T-helper 2 cell treated with Interferon-gamma antibody and Interleukin-4, amounts not matched to agents 5 μg/mL and 100 μg/mL, for 36 hours (primary cell): ENCODE measurements around the gene TOMM22.

ENCODE experiments used
- DNase-seq: peaks from one replicate; pipeline ENCODE4 v3.0.0; 2021; ENCODE audit warnings: low spot score
- H3K27ac Mint-ChIP-seq: one replicate; pipeline ENCODE4 v1.8.0; 2021; ENCODE audit warnings: mild to moderate bottlenecking, mixed read lengths
- H3K27me3 Mint-ChIP-seq: one replicate; pipeline ENCODE4 v1.8.0; 2021; ENCODE audit warnings: low read depth, mixed read lengths
- H3K36me3 Mint-ChIP-seq: one replicate; pipeline ENCODE4 v1.8.0; 2021; ENCODE audit warnings: low read depth, mixed read lengths
- H3K4me1 Mint-ChIP-seq: one replicate; pipeline ENCODE4 v1.8.0; 2021; ENCODE audit warnings: low read depth, mixed read lengths
- H3K4me3 Mint-ChIP-seq: one replicate; pipeline ENCODE4 v1.8.0; 2022; ENCODE audit warnings: mild to moderate bottlenecking, moderate library complexity, mixed read lengths
- H3K9me3 Mint-ChIP-seq: one replicate; pipeline ENCODE4 v1.8.0; 2021; ENCODE audit warnings: mixed read lengths

The TOMM22 gene

GRCh38 chr22:38727530-38728451 lies 46.0 kb downstream of the TOMM22 start:
- no peak overlapping the region for H3K4me3 Mint-ChIP-seq
- no peaks in the 10 kb centered on the region for H3K9me3 Mint-ChIP-seq

GRCh38 chr22:38728871-38729796 lies 47.4 kb downstream of the TOMM22 start:
- H3K9me3 Mint-ChIP-seq = no peaks in the 10 kb centered on the region
- no peak for DNase-seq
- H3K36me3 Mint-ChIP-seq = peaks cover 64% of the 10 kb centered on the region
- H3K27ac Mint-ChIP-seq = peak overlapping the region; percentile 15
- H3K27me3 Mint-ChIP-seq = no peaks in the 10 kb centered on the region
- H3K4me3 Mint-ChIP-seq = no peak overlapping the region
- peaks cover 8% of the 10 kb centered on the region for H3K4me1 Mint-ChIP-seq

More at GRCh38 chr22:38727530-38728451, 46.0 kb downstream of the TOMM22 start:
- H3K36me3 Mint-ChIP-seq = peaks cover 61% of the 10 kb centered on the region
- no peaks in the 10 kb centered on the region for H3K4me1 Mint-ChIP-seq
- H3K27me3 Mint-ChIP-seq = no peaks in the 10 kb centered on the region
- no peak for DNase-seq
- no peak overlapping the region for H3K27ac Mint-ChIP-seq

- H3K36me3 Mint-ChIP-seq = peaks cover 63% of the 10 kb centered on the region
- DNase-seq = no peak
- H3K27me3 Mint-ChIP-seq = no peaks in the 10 kb centered on the region
- peak overlapping the region; percentile 50 for H3K27ac Mint-ChIP-seq
- no peaks in the 10 kb centered on the region for H3K9me3 Mint-ChIP-seq
- no peak overlapping the region for H3K4me3 Mint-ChIP-seq
- peaks cover 13% of the 10 kb centered on the region for H3K4me1 Mint-ChIP-seq
Observed at GRCh38 chr22:38729946-38730345, 48.2 kb downstream of the TOMM22 start.

- Mint-ChIP-seq H3K36me3 (peaks cover 63% of the 10 kb centered on the region), H3K27me3 (no peaks in the 10 kb centered on the region), H3K4me3 (no peak overlapping the region), H3K27ac (peak overlapping the region; percentile 50), H3K9me3 (no peaks in the 10 kb centered on the region), H3K4me1 (peaks cover 13% of the 10 kb centered on the region)
- no peak for DNase-seq
Observed at GRCh38 chr22:38730411-38730871, 48.7 kb downstream of the TOMM22 start.

GRCh38 chr22:38731703-38732161 lies 50.0 kb downstream of the TOMM22 start:
- Mint-ChIP-seq H3K36me3 (peaks cover 63% of the 10 kb centered on the region), H3K4me1 (peaks cover 13% of the 10 kb centered on the region), H3K4me3 (no peak overlapping the region), H3K9me3 (no peaks in the 10 kb centered on the region), H3K27me3 (no peaks in the 10 kb centered on the region), H3K27ac (peak overlapping the region; percentile 71)
- DNase-seq = no peak

GRCh38 chr22:38732251-38732815 lies 50.6 kb downstream of the TOMM22 start:
- Mint-ChIP-seq H3K36me3 (peaks cover 63% of the 10 kb centered on the region), H3K4me3 (no peak overlapping the region), H3K9me3 (no peaks in the 10 kb centered on the region), H3K27me3 (no peaks in the 10 kb centered on the region), H3K27ac (peak overlapping the region; percentile 55), H3K4me1 (peaks cover 17% of the 10 kb centered on the region)
- no peak for DNase-seq

- Mint-ChIP-seq H3K36me3 (peaks cover 68% of the 10 kb centered on the region), H3K4me3 (peak overlapping the region; percentile 18), H3K27ac (peak overlapping the region; percentile 77), H3K4me1 (peaks cover 27% of the 10 kb centered on the region), H3K27me3 (no peaks in the 10 kb centered on the region), H3K9me3 (no peaks in the 10 kb centered on the region)
- DNase-seq = no peak
Observed at GRCh38 chr22:38733329-38733723, 51.6 kb downstream of the TOMM22 start.

- no peak for DNase-seq
- peaks cover 68% of the 10 kb centered on the region for H3K36me3 Mint-ChIP-seq
- H3K27me3 Mint-ChIP-seq = no peaks in the 10 kb centered on the region
- no peak overlapping the region for H3K4me3 Mint-ChIP-seq
- H3K4me1 Mint-ChIP-seq = peaks cover 27% of the 10 kb centered on the region
- H3K9me3 Mint-ChIP-seq = no peaks in the 10 kb centered on the region
- peak overlapping the region; percentile 64 for H3K27ac Mint-ChIP-seq
Observed at GRCh38 chr22:38733724-38734381, 52.1 kb downstream of the TOMM22 start.

GRCh38 chr22:38734421-38735100 lies 52.8 kb downstream of the TOMM22 start:
- Mint-ChIP-seq H3K27me3 (no peaks in the 10 kb centered on the region), H3K9me3 (no peaks in the 10 kb centered on the region), H3K36me3 (peaks cover 69% of the 10 kb centered on the region), H3K27ac (peak overlapping the region; percentile 64), H3K4me1 (peaks cover 27% of the 10 kb centered on the region), H3K4me3 (no peak overlapping the region)
- DNase-seq = no peak
